Measurements from ENCODE around the gene SMYD1. TPM values are rescaled to one million over a fixed set of nuclear protein-coding genes. Genes with fewer than 3 reads are reported as not detected.

Gene SMYD1
- total RNA-seq, 1 experiment from 2014 or later = not detected

GRCh38 chr2:88131201-88131998 is 63.8 kb downstream of the SMYD1 start:
- TF ChIP-seq CTCF (conservative IDR thresholded peaks at IDR 0.05) = no peak
- no peak for TF ChIP-seq EZH2 (IDR thresholded peaks at IDR 0.05; ENCODE audit: low read depth)
- Histone ChIP-seq H2AFZ (no peak overlapping the region), H3K27me3 (ENCODE audit: insufficient read depth, low read depth) (peaks cover 36% of the 10 kb centered on the region), H3K4me2 (no peak overlapping the region), H3K9me2 (ENCODE audit: insufficient read depth) (no peaks in the 10 kb centered on the region), H3K4me1 (replicated peaks; ENCODE audit: insufficient read depth) (no peaks in the 10 kb centered on the region), H3K4me3 (no peak overlapping the region), H3F3A (ENCODE audit: insufficient read depth, low read depth) (no peaks in the 10 kb centered on the region), H3K9me3 (ENCODE audit: insufficient read depth, low read depth) (no peaks in the 10 kb centered on the region), H3K79me2 (ENCODE audit: low read depth) (no peaks in the 10 kb centered on the region), H3K36me3 (ENCODE audit: low read depth) (no peaks in the 10 kb centered on the region), H3K27ac (no peak overlapping the region), H4K20me1 (ENCODE audit: insufficient read depth) (no peaks in the 10 kb centered on the region)
- intact Hi-C loops (cut with micrococcal nuclease; ENCODE audit: unreplicated experiment) = no loop called here
- no TSS peak for BruUV-seq (replicated peaks)
- POLR2A ChIA-PET (ENCODE audit: unreplicated experiment) = no interaction called here
- CTCF ChIA-PET = no interaction called here
- DNase-seq = no peak

GRCh38 chr2:88131999-88132368 is 64.4 kb downstream of the SMYD1 start:
- no peaks in the 10 kb centered on the region for H3K9me2 ChIP-seq (ENCODE audit: insufficient read depth)
- H3F3A ChIP-seq (ENCODE audit: insufficient read depth, low read depth) = no peaks in the 10 kb centered on the region
- H3K79me2 ChIP-seq (ENCODE audit: low read depth) = no peaks in the 10 kb centered on the region
- no peaks in the 10 kb centered on the region for H3K4me1 ChIP-seq (replicated peaks; ENCODE audit: insufficient read depth)
- no peak for TF ChIP-seq CTCF (conservative IDR thresholded peaks at IDR 0.05)
- no peak for TF ChIP-seq EZH2 (IDR thresholded peaks at IDR 0.05; ENCODE audit: low read depth)
- POLR2A ChIA-PET (ENCODE audit: unreplicated experiment) = no interaction called here
- H3K36me3 ChIP-seq (ENCODE audit: low read depth) = no peaks in the 10 kb centered on the region
- no peak for DNase-seq
- H3K27me3 ChIP-seq (ENCODE audit: insufficient read depth, low read depth) = peaks cover 30% of the 10 kb centered on the region
- BruUV-seq (replicated peaks) = no TSS peak
- no peak overlapping the region for H3K27ac ChIP-seq
- CTCF ChIA-PET = no interaction called here
- no peaks in the 10 kb centered on the region for H3K9me3 ChIP-seq (ENCODE audit: insufficient read depth, low read depth)
- H4K20me1 ChIP-seq (ENCODE audit: insufficient read depth) = no peaks in the 10 kb centered on the region
- intact Hi-C loops (cut with micrococcal nuclease; ENCODE audit: unreplicated experiment) = no loop called here
- H3K4me2 ChIP-seq = no peak overlapping the region
- no peak overlapping the region for H3K4me3 ChIP-seq
- no peak overlapping the region for H2AFZ ChIP-seq

- no peaks in the 10 kb centered on the region for H4K20me1 ChIP-seq (ENCODE audit: insufficient read depth)
- intact Hi-C loops (cut with micrococcal nuclease; ENCODE audit: unreplicated experiment) = no loop called here
- H3K36me3 ChIP-seq (ENCODE audit: low read depth) = no peaks in the 10 kb centered on the region
- no TSS peak for BruUV-seq (replicated peaks)
- TF ChIP-seq EZH2 (IDR thresholded peaks at IDR 0.05; ENCODE audit: low read depth) (no peak), CTCF (conservative IDR thresholded peaks at IDR 0.05) (no peak)
- H3K79me2 ChIP-seq (ENCODE audit: low read depth) = no peaks in the 10 kb centered on the region
- no peak overlapping the region for H3K4me2 ChIP-seq
- no peaks in the 10 kb centered on the region for H3K9me2 ChIP-seq (ENCODE audit: insufficient read depth)
- POLR2A ChIA-PET (ENCODE audit: unreplicated experiment) = no interaction called here
- CTCF ChIA-PET = no interaction called here
- no peak overlapping the region for H2AFZ ChIP-seq
- no peak overlapping the region for H3K27ac ChIP-seq
- no peaks in the 10 kb centered on the region for H3F3A ChIP-seq (ENCODE audit: insufficient read depth, low read depth)
- H3K9me3 ChIP-seq (ENCODE audit: insufficient read depth, low read depth) = no peaks in the 10 kb centered on the region
- H3K4me1 ChIP-seq (replicated peaks; ENCODE audit: insufficient read depth) = no peaks in the 10 kb centered on the region
- peaks cover 36% of the 10 kb centered on the region for H3K27me3 ChIP-seq (ENCODE audit: insufficient read depth, low read depth)
- H3K4me3 ChIP-seq = no peak overlapping the region
- no peak for DNase-seq
These were observed 66.2 kb downstream of the SMYD1 start for GRCh38 chr2:88133875-88134274.
